ACC112 (cell line): Measurements from ENCODE around the gene RHBG.
"Not testable (repeated sequence)": the region's sequence is repeated elsewhere in the genome, so short reads cannot be mapped to it uniquely, and the experiment has no call there.

Source experiments
- H2AFZ ChIP-seq: fragments of 200-600 bp; sonication (generic); one replicate; pipeline ENCODE4 v1.6.0; 2017; ENCODE audit warnings: antibody characterized with exemption, low read length; ENCODE audit not compliant: unreplicated experiment
- H3K27ac ChIP-seq: fragments of 200-600 bp; sonication (generic); 2 replicates; pipeline ENCODE4 v1.5.1; 2014; ENCODE audit warnings: low read depth, mild to moderate bottlenecking, antibody characterized with exemption, low read length, moderate library complexity
- H3K27me3 ChIP-seq: fragments of 200-600 bp; sonication (generic); 2 replicates; pipeline ENCODE4 v1.6.1; 2014; ENCODE audit warnings: mild to moderate bottlenecking, antibody characterized with exemption, low read length, moderate library complexity, mixed read lengths; ENCODE audit not compliant: insufficient read depth
- H3K36me3 ChIP-seq: fragments of 200-600 bp; sonication (generic); 2 replicates; pipeline ENCODE4 v1.6.1; 2016; ENCODE audit warnings: mild to moderate bottlenecking, antibody characterized with exemption, low read length, moderate library complexity, mixed read lengths; ENCODE audit not compliant: insufficient read depth
- H3K4me1 ChIP-seq: fragments of 200-600 bp; sonication (generic); one replicate; pipeline ENCODE4 v1.6.1; 2016; ENCODE audit warnings: low read length, mixed read lengths; ENCODE audit not compliant: insufficient read depth, unreplicated experiment, control insufficient read depth
- H3K4me3 ChIP-seq: fragments of 200-600 bp; sonication (generic); 2 replicates; pipeline ENCODE4 v1.5.1; 2014; ENCODE audit warnings: mild to moderate bottlenecking, low read depth, low read length
- H3K79me2 ChIP-seq: fragments of 200-600 bp; sonication (generic); one replicate; pipeline ENCODE4 v1.6.0; 2016; ENCODE audit warnings: low read length; ENCODE audit not compliant: control insufficient read depth, unreplicated experiment, insufficient read depth

Gene RHBG

GRCh38 chr1:156360534-156360933 is 8.5 kb upstream of the RHBG start:
- H3K4me3 ChIP-seq = no peak overlapping the region
- no peak overlapping the region for H3K27ac ChIP-seq
- no peaks in the 10 kb centered on the region for H3K79me2 ChIP-seq
- no peaks in the 10 kb centered on the region for H3K36me3 ChIP-seq
- H2AFZ ChIP-seq = no peak overlapping the region
- no peaks in the 10 kb centered on the region for H3K4me1 ChIP-seq
- peaks cover 23% of the 10 kb centered on the region for H3K27me3 ChIP-seq

GRCh38 chr1:156365754-156366153 is 3.3 kb upstream of the RHBG start:
- Histone ChIP-seq H3K27me3 (peaks cover 28% of the 10 kb centered on the region), H3K36me3 (no peaks in the 10 kb centered on the region), H3K4me1 (no peaks in the 10 kb centered on the region), H2AFZ (no peak overlapping the region), H3K27ac (no peak overlapping the region), H3K79me2 (no peaks in the 10 kb centered on the region), H3K4me3 (no peak overlapping the region)

DNA sequence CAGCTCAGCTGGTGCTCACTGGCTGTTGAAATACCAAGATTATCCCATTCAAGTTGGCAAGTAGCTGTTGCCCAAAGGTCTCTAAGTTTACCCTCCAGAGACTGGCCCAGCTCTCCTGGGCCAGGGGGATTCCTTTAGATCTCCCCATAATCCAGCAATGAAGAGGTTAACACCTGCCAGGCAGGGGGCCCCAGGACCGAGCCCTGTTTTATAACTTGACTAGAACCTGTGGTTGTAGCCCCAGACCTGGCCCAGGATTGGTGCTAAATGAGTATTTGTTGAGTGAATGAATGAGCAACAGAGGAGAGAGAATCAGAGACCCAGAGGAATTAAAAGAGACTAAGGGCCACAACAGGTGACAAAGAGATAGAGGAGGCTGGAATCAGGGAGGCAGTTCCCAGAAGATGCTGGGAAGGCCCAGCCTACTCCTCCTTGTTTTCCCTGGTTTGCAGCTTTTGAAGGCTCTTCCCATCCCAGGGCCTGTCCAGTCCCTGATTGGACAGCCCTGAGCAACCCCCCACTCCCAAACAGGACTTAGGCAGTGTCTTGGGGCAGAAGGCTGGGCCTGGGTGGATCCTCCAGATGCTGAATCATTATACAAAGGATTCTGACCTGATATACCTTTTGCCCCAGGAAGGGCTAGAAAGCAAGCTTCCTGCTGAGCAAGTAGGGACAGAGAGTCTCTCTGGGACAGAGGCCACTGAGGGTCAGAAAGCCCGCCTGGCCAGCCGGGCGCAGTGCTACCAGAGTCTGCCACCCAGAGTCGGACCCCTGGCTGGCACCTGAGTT is 2.4 kb upstream of the RHBG start:
- Histone ChIP-seq H3K36me3 (no peaks in the 10 kb centered on the region), H3K4me1 (peaks cover 4% of the 10 kb centered on the region), H3K27me3 (peaks cover 28% of the 10 kb centered on the region), H3K79me2 (no peaks in the 10 kb centered on the region), H3K27ac (no peak overlapping the region), H2AFZ (no peak overlapping the region), H3K4me3 (no peak overlapping the region)

DNA sequence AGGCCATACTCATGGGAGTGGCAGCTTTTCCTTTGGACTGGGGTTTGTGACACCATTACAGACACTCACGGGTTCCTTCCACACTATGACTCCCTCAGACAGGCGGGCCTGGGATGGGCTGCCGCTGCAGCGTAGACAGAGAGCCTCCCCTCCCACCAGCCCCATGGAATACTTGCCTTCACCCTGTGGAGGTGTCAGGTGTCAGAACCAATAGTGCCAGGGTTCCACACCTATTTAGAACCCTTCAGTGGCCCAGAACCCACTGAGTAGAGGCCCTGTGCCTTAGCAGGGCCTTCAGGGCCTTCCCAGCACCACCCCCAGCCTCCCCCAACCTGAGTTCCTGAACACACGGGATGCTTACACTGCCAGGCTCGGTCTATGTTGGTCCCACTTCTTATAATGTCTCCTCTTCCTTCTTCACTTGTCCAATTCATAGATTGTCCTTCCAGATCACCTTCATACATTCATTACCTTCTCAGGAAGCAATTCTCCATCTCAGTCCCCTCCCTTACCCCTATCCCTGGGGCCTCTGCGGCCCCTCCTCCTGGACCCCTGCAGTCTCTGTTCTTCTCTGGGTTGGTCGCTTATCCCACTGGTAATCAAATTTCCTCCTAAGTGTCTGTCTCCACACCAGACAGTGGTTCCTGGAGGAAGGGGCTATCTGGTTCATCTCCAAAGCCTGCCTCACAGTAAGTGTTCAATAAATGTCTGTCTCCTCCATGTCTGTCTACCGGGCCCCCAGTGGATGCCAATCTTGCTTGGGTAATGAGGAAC is 1.4 kb upstream of the RHBG start:
- Histone ChIP-seq H3K4me3 (no peak overlapping the region), H3K4me1 (peaks cover 14% of the 10 kb centered on the region), H3K36me3 (no peaks in the 10 kb centered on the region), H3K79me2 (no peaks in the 10 kb centered on the region), H2AFZ (no peak overlapping the region), H3K27me3 (peaks cover 28% of the 10 kb centered on the region), H3K27ac (no peak overlapping the region)

DNA sequence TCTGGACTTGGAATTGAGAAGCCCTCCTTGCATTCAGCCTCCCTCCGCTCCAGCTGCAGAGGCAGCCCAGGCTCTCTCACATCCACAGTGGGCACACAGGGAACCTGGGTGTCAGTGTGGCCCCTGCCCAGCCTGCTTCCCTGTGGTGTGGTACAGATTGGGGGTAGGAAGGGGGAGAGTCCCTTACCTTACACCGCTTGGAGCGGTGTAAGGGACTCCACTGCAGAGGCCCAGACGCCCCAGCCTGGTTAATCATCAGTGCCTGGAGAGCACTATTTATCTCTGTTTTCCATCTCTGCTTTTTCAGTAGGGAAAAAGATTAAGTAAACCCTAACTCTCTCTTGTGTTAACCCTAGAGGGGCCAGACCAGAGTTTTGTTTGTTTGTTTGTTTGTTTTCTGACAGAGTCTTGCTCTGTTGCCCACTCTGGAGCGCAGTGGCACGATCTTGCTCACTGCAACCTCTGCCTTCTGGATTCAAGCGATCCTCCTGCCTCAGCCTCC is 803 bp upstream of the RHBG start:
- Histone ChIP-seq H2AFZ (no peak overlapping the region), H3K27me3 (peaks cover 28% of the 10 kb centered on the region), H3K4me1 (peaks cover 14% of the 10 kb centered on the region), H3K36me3 (no peaks in the 10 kb centered on the region), H3K79me2 (no peaks in the 10 kb centered on the region), H3K4me3 (no peak overlapping the region), H3K27ac (no peak overlapping the region)

- peak overlapping the region; percentile 76 for H3K4me3 ChIP-seq
- peaks cover 14% of the 10 kb centered on the region for H3K4me1 ChIP-seq
- peaks cover 17% of the 10 kb centered on the region; the same call in 1 of the 2 replicates for H3K27me3 ChIP-seq
- H3K36me3 ChIP-seq, H2AFZ ChIP-seq, H3K79me2 ChIP-seq, H3K27ac ChIP-seq: not testable (repeated sequence)
These were observed 775 bp downstream of the RHBG start for GRCh38 chr1:156369685-156370286.

GRCh38 chr1:156371553-156372264 is 2.7 kb downstream of the RHBG start:
- Histone ChIP-seq H3K27ac (no peak overlapping the region), H3K27me3 (peaks cover 9% of the 10 kb centered on the region; the same call in 1 of the 2 replicates), H3K4me3 (no peak overlapping the region), H2AFZ (no peak overlapping the region), H3K79me2 (no peaks in the 10 kb centered on the region), H3K4me1 (peaks cover 14% of the 10 kb centered on the region), H3K36me3 (no peaks in the 10 kb centered on the region)

DNA sequence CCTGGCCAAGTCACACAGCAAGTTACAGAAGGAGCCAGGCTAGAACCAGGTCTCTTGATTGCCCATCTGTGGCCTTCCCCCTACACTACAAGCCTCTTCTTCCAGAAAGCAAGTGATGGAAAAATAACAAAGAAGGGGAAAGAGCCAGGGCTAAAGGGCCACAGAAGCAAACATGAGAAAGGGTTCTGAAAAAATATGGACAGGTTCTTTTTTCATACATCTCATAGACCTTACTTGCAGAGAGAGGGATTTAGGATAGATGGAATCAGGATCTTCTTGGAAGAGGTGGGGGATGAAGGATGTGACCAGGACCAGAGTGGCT is 3.2 kb downstream of the RHBG start:
- Histone ChIP-seq H3K27me3 (peaks cover 7% of the 10 kb centered on the region; the same call in 1 of the 2 replicates), H3K79me2 (no peaks in the 10 kb centered on the region), H3K4me3 (no peak overlapping the region), H3K4me1 (peaks cover 14% of the 10 kb centered on the region), H3K36me3 (no peaks in the 10 kb centered on the region), H3K27ac (no peak overlapping the region), H2AFZ (no peak overlapping the region)

DNA sequence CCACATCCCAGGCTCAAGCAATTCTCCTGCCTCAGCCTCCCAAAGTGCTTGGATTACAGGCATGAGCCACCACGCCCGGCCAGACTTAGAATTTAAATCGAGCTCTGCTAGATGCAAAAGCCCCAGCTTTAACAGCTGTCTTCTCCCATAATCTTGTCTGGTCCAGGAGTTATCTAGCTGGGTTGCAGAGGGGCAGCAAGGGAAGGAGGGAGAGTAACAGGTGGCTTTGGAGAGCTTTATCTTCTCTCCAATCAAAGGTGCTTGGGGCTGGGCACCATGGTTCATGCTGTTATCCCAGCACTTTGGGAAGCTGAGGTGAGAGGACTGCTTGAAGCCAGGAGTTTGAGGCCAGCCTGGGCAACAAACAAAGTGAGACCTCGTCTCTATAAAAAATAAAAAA is 3.9 kb downstream of the RHBG start:
- Histone ChIP-seq H3K4me3 (no peak overlapping the region), H3K27ac (no peak overlapping the region), H3K4me1 (peaks cover 14% of the 10 kb centered on the region), H2AFZ (no peak overlapping the region), H3K27me3 (peaks cover 7% of the 10 kb centered on the region; the same call in 1 of the 2 replicates), H3K36me3 (no peaks in the 10 kb centered on the region), H3K79me2 (no peaks in the 10 kb centered on the region)

GRCh38 chr1:156373546-156373945 is 4.5 kb downstream of the RHBG start:
- H3K79me2 ChIP-seq = no peaks in the 10 kb centered on the region
- H2AFZ ChIP-seq = no peak overlapping the region
- H3K36me3 ChIP-seq = no peaks in the 10 kb centered on the region

More at GRCh38 chr1:156373546-156373945, 4.5 kb downstream of the RHBG start:
- Histone ChIP-seq H3K4me3 (no peak overlapping the region), H3K27me3 (peaks cover 7% of the 10 kb centered on the region; the same call in 1 of the 2 replicates), H3K4me1 (peaks cover 14% of the 10 kb centered on the region), H3K27ac (no peak overlapping the region)
